ENCODE results near the gene PKD1. TPM values are rescaled to one million over a fixed set of nuclear protein-coding genes. Genes with fewer than 3 reads are reported as not detected.

The PKD1 gene
- total RNA-seq, 1 experiment from 2014 or later: 45.6 TPM

DNA sequence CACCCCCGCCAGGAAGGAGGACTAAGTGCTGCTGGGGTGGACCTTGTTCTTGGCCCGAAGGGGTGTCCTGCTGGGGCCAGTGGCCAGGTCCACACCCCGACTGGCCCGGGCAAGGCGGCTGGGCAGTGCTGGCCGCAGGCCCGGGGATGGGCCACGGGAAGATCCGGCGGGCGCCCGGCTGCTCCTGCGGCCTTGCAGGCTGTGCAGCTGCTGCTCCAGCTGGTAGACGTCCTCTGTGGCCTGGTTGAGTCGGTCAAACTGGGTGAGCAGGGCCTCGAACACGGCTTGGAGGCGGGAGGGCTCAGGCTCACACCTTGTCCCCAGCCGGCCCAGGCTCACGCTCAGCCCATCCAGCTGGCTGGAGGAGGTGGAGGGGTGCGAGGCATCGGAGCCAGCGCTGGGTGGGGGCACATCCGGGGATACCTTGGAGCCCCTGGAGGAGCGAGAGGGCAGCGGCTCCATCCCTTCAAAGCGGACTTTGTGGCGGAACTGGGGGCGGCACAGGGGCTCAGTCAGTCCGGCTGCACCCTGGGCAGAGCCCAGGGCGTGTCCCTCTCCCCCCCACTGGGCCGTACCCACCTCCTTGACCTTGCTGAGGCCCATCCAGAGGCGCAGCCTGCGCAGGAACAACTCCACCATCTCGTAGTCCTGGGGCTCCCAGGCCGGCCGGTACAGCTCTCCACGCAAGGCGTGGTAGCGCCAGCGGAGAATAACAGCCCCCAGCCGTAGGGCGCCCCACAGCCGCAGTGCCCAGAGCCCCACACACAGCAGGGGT is 45.8 kb downstream of the PKD1 start:
- H3K36me3 ChIP-seq (replicated peaks; ENCODE audit: control insufficient read depth, insufficient read depth, low read length): peaks cover 1% of the 10 kb centered on the region
- no peak overlapping the region for H3K4me3 ChIP-seq (ENCODE audit: insufficient read depth, low read depth, low read length)
- DNase-seq: no peak
- H3K27me3 ChIP-seq (ENCODE audit: control insufficient read depth, insufficient read depth, low read length): no peaks in the 10 kb centered on the region

DNA sequence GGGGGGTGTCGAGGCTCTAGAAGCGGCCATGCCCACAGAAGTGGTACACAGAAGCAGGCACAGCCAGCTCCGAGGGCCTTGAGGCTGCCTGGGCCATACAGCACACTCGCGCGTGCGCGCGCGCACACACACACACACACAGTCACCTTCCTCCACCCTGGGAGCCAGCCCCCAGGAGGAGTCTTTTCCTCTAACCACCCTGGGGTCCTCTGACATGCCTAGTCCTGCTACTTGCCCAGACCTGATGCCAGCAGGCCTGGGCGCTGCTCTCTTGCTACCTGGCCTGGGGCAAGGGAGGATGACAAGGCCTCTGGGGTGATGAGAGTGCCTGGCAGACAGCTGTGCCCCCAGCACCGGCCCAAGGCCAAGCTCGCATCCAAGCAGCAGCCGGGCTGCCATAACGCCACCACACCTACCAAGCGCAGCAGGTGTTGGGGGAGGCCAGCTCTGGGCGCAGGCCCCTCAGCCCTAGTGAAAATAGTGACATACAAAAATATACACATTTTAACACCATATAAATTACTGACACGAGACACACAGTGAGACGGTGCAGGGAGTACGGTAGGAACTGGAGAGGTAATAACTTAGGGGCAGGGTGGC is 46.8 kb downstream of the PKD1 start:
- no peak for DNase-seq
- no peak overlapping the region for H3K4me3 ChIP-seq (ENCODE audit: insufficient read depth, low read depth, low read length)
- H3K36me3 ChIP-seq (replicated peaks; ENCODE audit: control insufficient read depth, insufficient read depth, low read length): no peaks in the 10 kb centered on the region; the same call in none of the 2 replicates
- no peaks in the 10 kb centered on the region for H3K27me3 ChIP-seq (ENCODE audit: control insufficient read depth, insufficient read depth, low read length)

DNA sequence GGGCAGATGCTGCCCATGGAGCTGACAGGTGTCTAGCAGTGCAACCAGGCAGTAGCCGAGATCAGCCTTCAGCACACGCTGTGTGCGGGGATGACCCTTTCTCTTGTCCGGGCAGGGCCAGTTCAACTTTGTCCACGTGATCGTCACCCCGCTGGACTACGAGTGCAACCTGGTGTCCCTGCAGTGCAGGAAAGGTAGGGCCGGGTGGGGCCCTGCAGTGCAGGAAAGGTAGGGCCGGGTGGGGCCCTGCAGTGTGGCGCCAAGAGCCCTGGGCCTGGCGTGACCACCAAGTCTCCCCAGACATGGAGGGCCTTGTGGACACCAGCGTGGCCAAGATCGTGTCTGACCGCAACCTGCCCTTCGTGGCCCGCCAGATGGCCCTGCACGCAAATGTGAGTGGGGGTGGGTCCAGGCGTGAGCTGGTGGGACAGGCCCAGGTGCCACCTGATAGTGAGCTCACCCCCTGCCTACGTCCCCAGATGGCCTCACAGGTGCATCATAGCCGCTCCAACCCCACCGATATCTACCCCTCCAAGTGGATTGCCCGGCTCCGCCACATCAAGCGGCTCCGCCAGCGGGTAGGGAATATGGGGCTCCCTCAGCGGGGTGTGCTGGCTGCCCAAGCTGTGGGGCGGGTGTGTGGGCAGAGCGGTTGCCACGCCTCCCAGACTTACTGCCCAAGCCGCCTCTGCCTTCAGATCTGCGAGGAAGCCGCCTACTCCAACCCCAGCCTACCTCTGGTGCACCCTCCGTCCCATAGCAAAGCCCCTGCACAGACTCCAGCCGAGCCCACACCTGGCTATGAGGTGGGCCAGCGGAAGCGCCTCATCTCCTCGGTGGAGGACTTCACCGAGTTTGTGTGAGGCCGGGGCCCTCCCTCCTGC is 47.7 kb downstream of the PKD1 start:
- DNase-seq: no peak
- Histone ChIP-seq H3K27me3 (ENCODE audit: control insufficient read depth, insufficient read depth, low read length) (no peaks in the 10 kb centered on the region), H3K4me3 (ENCODE audit: insufficient read depth, low read depth, low read length) (no peak overlapping the region), H3K36me3 (replicated peaks; ENCODE audit: control insufficient read depth, insufficient read depth, low read length) (no peaks in the 10 kb centered on the region; the same call in none of the 2 replicates)

- no peak overlapping the region for H3K4me3 ChIP-seq (ENCODE audit: insufficient read depth, low read depth, low read length)
- no peak for DNase-seq
- peaks cover 2% of the 10 kb centered on the region for H3K36me3 ChIP-seq (replicated peaks; ENCODE audit: control insufficient read depth, insufficient read depth, low read length)
- H3K27me3 ChIP-seq (ENCODE audit: control insufficient read depth, insufficient read depth, low read length): no peaks in the 10 kb centered on the region
Measured at GRCh38 chr16:2086812-2087747, 48.6 kb downstream of the PKD1 start.

DNA sequence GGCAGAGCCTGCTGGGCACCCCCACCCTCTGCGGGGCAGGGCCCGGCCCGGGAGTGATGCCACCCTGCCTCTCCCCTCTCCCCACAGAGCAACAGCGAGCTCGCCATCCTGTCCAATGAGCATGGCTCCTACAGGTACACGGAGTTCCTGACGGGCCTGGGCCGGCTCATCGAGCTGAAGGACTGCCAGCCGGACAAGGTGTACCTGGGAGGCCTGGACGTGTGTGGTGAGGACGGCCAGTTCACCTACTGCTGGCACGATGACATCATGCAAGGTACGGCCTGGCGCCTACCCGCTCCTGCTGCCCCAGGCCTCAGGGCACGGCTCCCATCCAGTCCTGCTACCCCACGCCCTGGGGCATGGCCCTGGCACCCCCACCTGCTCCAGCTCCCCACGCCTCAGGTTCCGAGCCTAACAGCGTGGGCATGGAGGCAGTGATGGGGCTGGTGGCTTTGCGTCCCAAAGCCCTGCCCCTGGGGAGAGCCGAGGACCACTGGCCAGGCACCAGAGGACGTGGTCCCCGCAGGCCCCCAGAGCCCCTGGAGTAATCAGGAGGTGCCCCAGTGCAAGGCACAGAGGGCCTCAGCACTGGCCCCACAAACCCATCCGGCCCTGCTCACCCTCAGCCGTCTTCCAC is 49.5 kb downstream of the PKD1 start:
- H3K27me3 ChIP-seq (ENCODE audit: control insufficient read depth, insufficient read depth, low read length): no peaks in the 10 kb centered on the region

DNA sequence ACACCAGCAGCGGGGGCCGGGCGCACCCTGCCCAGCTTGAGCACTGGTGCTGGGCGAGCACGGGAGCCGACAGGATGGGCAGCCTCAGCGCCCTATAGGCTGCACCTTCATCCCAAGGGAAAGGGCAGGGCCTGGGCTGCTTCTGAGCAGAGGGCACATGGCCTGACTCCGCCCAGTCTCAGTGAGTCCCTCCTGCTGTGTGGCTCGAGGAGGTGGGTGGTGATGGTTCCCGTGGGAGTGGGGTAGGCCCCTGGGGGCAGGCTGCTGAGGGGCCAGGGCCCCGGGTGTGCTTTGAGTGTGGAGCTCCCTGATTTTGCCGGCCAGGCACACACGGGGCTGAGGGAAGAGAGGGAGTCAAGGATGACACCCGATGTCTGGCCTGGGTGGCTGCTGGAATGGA is 50.0 kb downstream of the PKD1 start:
- DNase-seq: no peak
- Histone ChIP-seq H3K36me3 (replicated peaks; ENCODE audit: control insufficient read depth, insufficient read depth, low read length) (peaks cover 2% of the 10 kb centered on the region), H3K27me3 (ENCODE audit: control insufficient read depth, insufficient read depth, low read length) (no peaks in the 10 kb centered on the region), H3K4me3 (ENCODE audit: insufficient read depth, low read depth, low read length) (no peak overlapping the region)

More for the DNA sequence above, 49.5 kb downstream of the PKD1 start:
- no peak overlapping the region for H3K4me3 ChIP-seq (ENCODE audit: insufficient read depth, low read depth, low read length)
- H3K36me3 ChIP-seq (replicated peaks; ENCODE audit: control insufficient read depth, insufficient read depth, low read length): peaks cover 2% of the 10 kb centered on the region
- DNase-seq: no peak

GRCh38 chr16:2084895-2085625 is 50.6 kb downstream of the PKD1 start:
- no peaks in the 10 kb centered on the region for H3K27me3 ChIP-seq (ENCODE audit: control insufficient read depth, insufficient read depth, low read length)
- DNase-seq: peak; percentile 81
- H3K36me3 ChIP-seq (replicated peaks; ENCODE audit: control insufficient read depth, insufficient read depth, low read length): peaks cover 2% of the 10 kb centered on the region
- no peak overlapping the region for H3K4me3 ChIP-seq (ENCODE audit: insufficient read depth, low read depth, low read length)

- Histone ChIP-seq H3K27me3 (ENCODE audit: control insufficient read depth, insufficient read depth, low read length) (no peaks in the 10 kb centered on the region), H3K4me3 (ENCODE audit: insufficient read depth, low read depth, low read length) (no peak overlapping the region), H3K36me3 (replicated peaks; ENCODE audit: control insufficient read depth, insufficient read depth, low read length) (peaks cover 2% of the 10 kb centered on the region)
- DNase-seq: no peak
Measured at GRCh38 chr16:2083876-2084780, 51.6 kb downstream of the PKD1 start.

- no peak for DNase-seq
- H3K36me3 ChIP-seq (replicated peaks; ENCODE audit: control insufficient read depth, insufficient read depth, low read length): peaks cover 2% of the 10 kb centered on the region
- H3K27me3 ChIP-seq (ENCODE audit: control insufficient read depth, insufficient read depth, low read length): no peaks in the 10 kb centered on the region
- no peak overlapping the region for H3K4me3 ChIP-seq (ENCODE audit: insufficient read depth, low read depth, low read length)
Measured at GRCh38 chr16:2083409-2083808, 52.3 kb downstream of the PKD1 start.

DNA sequence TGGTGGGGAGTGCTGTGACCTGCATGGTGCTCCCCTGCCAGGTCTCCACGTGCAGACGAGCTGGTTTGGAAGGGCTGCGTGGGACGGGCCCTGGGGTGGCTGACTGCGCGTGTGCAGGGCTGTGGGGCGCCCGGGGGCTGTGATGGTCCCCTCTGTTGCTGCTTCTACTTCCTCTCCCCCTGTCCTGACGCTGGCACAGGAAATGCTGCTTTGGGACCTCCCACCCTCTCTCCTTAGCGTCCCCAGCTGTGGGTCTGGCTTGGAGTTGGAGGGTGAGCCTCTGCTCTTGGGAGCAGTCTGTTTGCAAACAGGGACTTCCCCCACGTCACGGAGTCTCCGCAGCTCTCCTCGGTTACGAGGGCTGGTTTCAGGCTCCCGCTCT is 52.7 kb downstream of the PKD1 start:
- DNase-seq: peak; percentile 71
- H3K27me3 ChIP-seq (ENCODE audit: control insufficient read depth, insufficient read depth, low read length): no peaks in the 10 kb centered on the region
- no peak overlapping the region for H3K4me3 ChIP-seq (ENCODE audit: insufficient read depth, low read depth, low read length)
- peaks cover 2% of the 10 kb centered on the region for H3K36me3 ChIP-seq (replicated peaks; ENCODE audit: control insufficient read depth, insufficient read depth, low read length)

GRCh38 chr16:2082171-2082982 is 53.3 kb downstream of the PKD1 start:
- H3K4me3 ChIP-seq (ENCODE audit: insufficient read depth, low read depth, low read length): no peak overlapping the region
- DNase-seq: peak; percentile 78
- peaks cover 2% of the 10 kb centered on the region for H3K36me3 ChIP-seq (replicated peaks; ENCODE audit: control insufficient read depth, insufficient read depth, low read length)
- H3K27me3 ChIP-seq (ENCODE audit: control insufficient read depth, insufficient read depth, low read length): no peaks in the 10 kb centered on the region

Data from H7 (cell line).